Osteocyte (in vitro differentiated cells): ENCODE measurements around the gene DAPP1. TPM values are rescaled to one million over a fixed set of nuclear protein-coding genes. Genes with fewer than 3 reads are reported as not detected.

ENCODE experiments used
- DNase-seq: peaks from one replicate; pipeline ENCODE4 v3.0.0; 2021; ENCODE audit warnings: mixed read lengths; ENCODE audit not compliant: unreplicated experiment; ENCODE audit errors: extremely low spot score
- H3K27ac Mint-ChIP-seq: one replicate; pipeline ENCODE4 v1.8.0; 2021; ENCODE audit warnings: mild to moderate bottlenecking, mixed read lengths; ENCODE audit not compliant: unreplicated experiment
- H3K27me3 Mint-ChIP-seq: one replicate; pipeline ENCODE4 v1.8.0; 2021; ENCODE audit warnings: mixed read lengths; ENCODE audit not compliant: unreplicated experiment
- H3K36me3 Mint-ChIP-seq: one replicate; pipeline ENCODE4 v1.8.0; 2021; ENCODE audit warnings: mixed read lengths; ENCODE audit not compliant: unreplicated experiment
- H3K4me1 Mint-ChIP-seq: one replicate; pipeline ENCODE4 v1.8.0; 2021; ENCODE audit warnings: mixed read lengths; ENCODE audit not compliant: unreplicated experiment
- H3K4me3 Mint-ChIP-seq: one replicate; pipeline ENCODE4 v1.8.0; 2021; ENCODE audit warnings: mild to moderate bottlenecking, moderate library complexity, mixed read lengths; ENCODE audit not compliant: unreplicated experiment
- H3K9me3 Mint-ChIP-seq: one replicate; pipeline ENCODE4 v1.8.0; 2021; ENCODE audit warnings: mixed read lengths; ENCODE audit not compliant: unreplicated experiment
- CTCF ChIP-seq: fragments of 200-600 bp; sonication (generic); IDR thresholded peaks from 2 replicates; pipeline ENCODE4 v1.5.0; 2021; ENCODE audit warnings: antibody characterized with exemption, mild to moderate bottlenecking, moderate library complexity
- total RNA-seq: library from RNA; stranded (reverse); gene quantifications from 2 replicates; pipeline ENCODE4 v1.2.1, GENCODE V29; 2021

Gene DAPP1
- total RNA-seq, 1 donor from 2014 or later = not detected

- no peaks in the 10 kb centered on the region for H3K4me1 Mint-ChIP-seq
- H3K36me3 Mint-ChIP-seq = no peaks in the 10 kb centered on the region
- DNase-seq = no peak
- no peaks in the 10 kb centered on the region for H3K9me3 Mint-ChIP-seq
- no peak overlapping the region for H3K4me3 Mint-ChIP-seq
- H3K27me3 Mint-ChIP-seq = peaks cover 12% of the 10 kb centered on the region
- TF ChIP-seq CTCF = no peak
- H3K27ac Mint-ChIP-seq = no peak overlapping the region
Measured at GRCh38 chr4:99815597-99816011, 1.0 kb upstream of the DAPP1 start.

GRCh38 chr4:99817309-99817890 is 773 bp downstream of the DAPP1 start:
- Mint-ChIP-seq H3K27ac (no peak overlapping the region), H3K36me3 (no peaks in the 10 kb centered on the region), H3K9me3 (no peaks in the 10 kb centered on the region), H3K4me1 (no peaks in the 10 kb centered on the region), H3K27me3 (peaks cover 9% of the 10 kb centered on the region), H3K4me3 (no peak overlapping the region)
- no peak for TF ChIP-seq CTCF
- no peak for DNase-seq

GRCh38 chr4:99818661-99819060 is 2.0 kb downstream of the DAPP1 start:
- Mint-ChIP-seq H3K4me1 (no peaks in the 10 kb centered on the region), H3K27ac (no peak overlapping the region), H3K36me3 (no peaks in the 10 kb centered on the region), H3K27me3 (peaks cover 9% of the 10 kb centered on the region), H3K9me3 (no peaks in the 10 kb centered on the region), H3K4me3 (no peak overlapping the region)
- no peak for DNase-seq
- no peak for TF ChIP-seq CTCF

GRCh38 chr4:99821918-99822503 is 5.4 kb downstream of the DAPP1 start:
- no peak overlapping the region for H3K4me3 Mint-ChIP-seq
- H3K9me3 Mint-ChIP-seq = no peaks in the 10 kb centered on the region
- TF ChIP-seq CTCF = no peak
- H3K27me3 Mint-ChIP-seq = peaks cover 11% of the 10 kb centered on the region
- H3K27ac Mint-ChIP-seq = no peak overlapping the region
- no peaks in the 10 kb centered on the region for H3K4me1 Mint-ChIP-seq
- H3K36me3 Mint-ChIP-seq = no peaks in the 10 kb centered on the region
- DNase-seq = no peak

GRCh38 chr4:99822734-99823133 is 6.1 kb downstream of the DAPP1 start:
- no peak for DNase-seq
- Mint-ChIP-seq H3K9me3 (no peaks in the 10 kb centered on the region), H3K36me3 (no peaks in the 10 kb centered on the region), H3K27ac (no peak overlapping the region), H3K4me3 (no peak overlapping the region), H3K27me3 (peaks cover 8% of the 10 kb centered on the region), H3K4me1 (no peaks in the 10 kb centered on the region)
- TF ChIP-seq CTCF = no peak
